GM15510 (cell line): ENCODE measurements around the gene MEF2C.

Experiments used
- POLR2A ChIP-seq: IDR thresholded peaks from 3 replicates; pipeline ENCODE4 v1.6.1; 2011; ENCODE audit warnings: borderline replicate concordance; ENCODE audit not compliant: insufficient read length; ENCODE audit errors: extremely low read depth

The MEF2C gene

DNA sequence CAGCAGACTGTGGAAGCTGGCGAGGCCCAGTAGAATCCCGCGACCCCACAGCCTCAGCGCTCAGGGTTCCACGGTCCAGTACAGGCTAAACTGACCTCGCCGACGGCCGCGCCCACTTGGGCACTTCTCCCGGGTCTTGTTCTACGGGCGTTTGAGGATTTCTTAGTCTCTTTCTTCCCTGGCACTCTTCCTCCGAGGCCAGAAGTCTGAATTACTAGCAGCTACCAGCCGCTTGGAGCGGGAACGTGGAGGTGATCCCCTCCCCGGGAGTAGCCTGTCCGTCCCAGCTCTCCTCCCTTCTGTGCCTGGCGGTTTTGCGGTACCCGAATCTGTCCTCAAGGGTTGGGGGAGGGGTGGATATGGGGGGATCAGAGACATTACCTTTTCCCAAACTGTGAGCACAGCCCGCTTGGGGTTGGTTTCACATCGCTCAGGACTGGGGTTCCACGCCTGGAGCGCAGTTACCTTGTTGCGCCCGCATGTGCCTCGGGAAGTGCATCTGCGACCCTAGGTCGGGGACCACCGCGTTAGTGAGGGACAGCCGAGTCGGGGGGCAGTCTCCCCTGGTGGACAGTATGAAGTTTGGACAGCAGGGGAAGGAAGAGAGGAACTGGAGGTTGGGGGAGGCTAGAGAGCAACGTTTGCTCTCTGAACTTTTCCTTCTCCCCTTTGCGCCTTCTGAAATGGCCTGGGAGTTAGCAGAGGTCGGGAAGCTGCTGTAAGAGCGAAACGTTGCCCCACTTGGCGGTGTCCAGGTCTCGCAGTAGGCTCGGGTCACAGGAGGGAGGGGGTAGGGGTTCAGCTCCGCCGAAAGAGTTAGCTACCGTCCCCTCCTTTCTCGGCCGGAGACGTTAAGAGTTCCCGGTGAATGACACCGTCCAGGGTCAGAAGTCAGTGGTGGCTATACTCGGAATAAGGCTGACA lies 190.8 kb downstream of the MEF2C start:
- no peak for TF ChIP-seq POLR2A

GRCh38 chr5:88691230-88691582 lies 191.8 kb downstream of the MEF2C start:
- no peak for TF ChIP-seq POLR2A

- no peak for TF ChIP-seq POLR2A
These were observed 192.4 kb downstream of the MEF2C start for GRCh38 chr5:88690409-88691229.

- TF ChIP-seq POLR2A, result no peak
These were observed 193.1 kb downstream of the MEF2C start for GRCh38 chr5:88689668-88690408.

- TF ChIP-seq POLR2A, result no peak
These were observed 193.9 kb downstream of the MEF2C start for GRCh38 chr5:88688984-88689667.

GRCh38 chr5:88688156-88688983 lies 194.6 kb downstream of the MEF2C start:
- TF ChIP-seq POLR2A, result no peak

DNA sequence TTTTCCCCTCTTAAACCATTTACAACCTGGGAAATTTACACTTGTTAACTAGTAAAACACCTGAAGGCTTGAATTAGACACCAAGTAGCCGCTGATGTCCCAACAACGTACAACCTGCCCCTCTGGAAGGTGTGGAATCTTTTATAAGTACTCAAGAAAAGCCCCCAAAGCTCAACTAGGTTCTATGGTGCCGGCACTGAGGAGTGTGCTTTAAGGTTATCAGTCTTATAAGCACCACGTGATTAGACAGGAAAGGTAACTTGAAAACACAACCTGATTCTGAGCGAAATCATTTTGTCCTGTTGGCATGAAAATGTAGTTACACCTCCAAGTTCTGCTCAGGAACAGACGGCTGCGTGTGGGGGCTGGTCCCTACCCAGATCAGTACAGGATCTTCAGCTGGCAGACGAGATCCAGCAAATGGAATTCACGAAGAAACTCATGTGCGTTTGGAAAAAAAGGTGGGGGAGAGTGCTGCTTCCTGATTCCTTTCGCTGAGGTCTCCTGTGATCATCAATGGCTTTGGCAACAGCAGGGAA lies 195.5 kb downstream of the MEF2C start:
- no peak for TF ChIP-seq POLR2A

DNA sequence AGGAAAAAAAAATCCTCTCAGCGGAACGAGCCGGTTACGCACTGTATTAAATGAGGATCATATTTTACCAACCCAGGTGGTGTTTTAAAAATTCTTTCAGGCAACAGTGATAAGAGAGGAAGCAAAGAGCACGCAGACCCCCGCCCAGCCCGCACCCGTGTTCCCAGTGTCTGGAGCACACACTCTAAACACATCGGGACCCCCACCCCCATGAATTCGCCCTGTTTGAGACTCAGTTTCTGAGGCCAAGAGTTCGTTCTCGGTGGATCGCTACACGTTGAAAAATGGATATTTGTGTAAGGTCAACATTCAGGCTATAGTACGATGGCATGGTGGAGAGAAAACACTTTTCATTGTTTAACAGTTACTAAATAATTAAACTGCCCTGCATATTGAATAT lies 196.3 kb downstream of the MEF2C start:
- TF ChIP-seq POLR2A, result no peak

DNA sequence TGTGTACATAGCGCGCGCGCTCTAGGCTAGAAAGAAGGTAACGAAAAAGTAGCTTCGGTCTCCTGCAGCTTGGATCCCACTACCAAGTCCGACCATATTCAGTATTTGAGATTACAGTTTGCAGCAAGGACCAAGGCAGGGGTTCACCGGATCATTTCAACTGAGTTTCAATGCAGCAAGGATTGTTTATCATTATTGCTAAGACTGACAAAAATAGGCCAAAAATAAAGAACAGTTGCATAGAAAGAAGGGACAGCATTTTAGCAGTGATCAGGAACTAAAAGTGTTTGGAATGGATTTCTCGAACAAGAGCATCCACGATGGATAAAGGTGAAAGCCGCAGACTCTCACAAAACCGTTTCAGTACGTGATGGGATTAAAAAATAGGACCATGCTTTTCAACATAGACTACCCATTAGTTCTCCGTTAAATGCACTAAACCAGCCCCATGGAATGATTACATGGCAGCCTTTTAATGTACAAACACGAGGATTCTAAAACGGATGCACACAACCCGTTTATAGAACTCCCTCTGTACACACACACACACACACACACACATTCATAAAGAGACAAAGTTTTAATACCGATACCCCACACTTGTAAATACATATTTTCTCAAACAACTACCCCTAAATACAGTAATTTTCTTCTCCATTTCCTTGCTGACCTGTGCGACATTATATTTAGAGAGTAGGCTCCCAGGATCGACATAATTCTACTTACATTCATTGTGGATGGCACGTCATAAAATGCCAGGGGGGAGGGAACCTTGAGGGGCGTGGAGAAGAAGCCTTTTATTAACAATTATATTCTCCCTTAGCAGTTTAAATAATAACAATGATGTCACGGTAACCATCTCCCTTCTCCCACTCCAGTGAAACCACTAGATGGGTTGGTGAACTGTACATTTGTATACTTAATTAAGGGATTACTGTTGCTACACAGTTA lies 197.1 kb downstream of the MEF2C start:
- no peak for TF ChIP-seq POLR2A

- no peak for TF ChIP-seq POLR2A
These were observed 199.4 kb downstream of the MEF2C start for GRCh38 chr5:88683506-88684135.

DNA sequence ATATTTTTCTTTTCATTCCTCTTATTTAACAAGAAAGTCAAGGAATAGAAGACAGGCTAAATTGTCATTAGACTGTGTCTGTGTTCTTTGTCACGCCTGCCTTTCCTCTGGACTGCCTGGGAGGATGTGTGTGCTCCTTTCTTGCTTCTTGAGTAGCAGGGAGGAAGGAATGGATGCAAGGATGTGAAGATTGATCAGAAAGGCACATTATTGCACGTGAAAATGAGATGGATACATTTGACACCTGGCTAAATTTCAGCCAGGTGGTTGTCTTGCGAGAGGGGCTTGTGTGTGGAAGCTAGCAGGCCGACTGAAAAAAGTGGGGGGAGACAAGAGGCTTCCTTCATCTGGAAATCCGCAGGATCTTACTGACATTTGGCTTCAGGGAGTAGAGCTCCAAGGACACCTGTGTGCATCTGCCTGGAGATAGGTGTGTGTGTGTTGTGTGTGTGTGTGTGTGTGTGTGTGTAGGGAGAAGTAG lies 200.1 kb downstream of the MEF2C start:
- TF ChIP-seq POLR2A, result no peak

- TF ChIP-seq POLR2A, result no peak
These were observed 200.9 kb downstream of the MEF2C start for GRCh38 chr5:88682131-88682530.
